Thymus (tissue), 11 donors: ENCODE data around the gene EXOC6B. TPM values are rescaled to one million over a fixed set of nuclear protein-coding genes. Genes with fewer than 3 reads are reported as not detected.

Experiments
- DNase-seq, 9 donors: peaks; one replicate each; pipeline ENCODE4 v3.0.0-alpha.2; 2013; ENCODE audit warnings: low spot score in 9 of 9, low read depth in 6 of 9, missing footprints in 1 of 9
- H3K27ac ChIP-seq, 2 donors: one replicate each; pipeline ENCODE4 v1.5.1; 2013; ENCODE audit warnings: control low read depth in 1 of 2, low read depth in 1 of 2, low read length in 1 of 2, mild to moderate bottlenecking in 1 of 2, moderate library complexity in 1 of 2
- H3K27me3 ChIP-seq, 2 donors: one replicate each; pipeline ENCODE4 v1.5.1; 2013; ENCODE audit warnings: low read length in 1 of 2; ENCODE audit not compliant: control insufficient read depth in 2 of 2, insufficient read depth in 1 of 2
- H3K36me3 ChIP-seq, 2 donors: one replicate each; pipeline ENCODE4 v1.5.1; 2013; ENCODE audit warnings: low read length in 1 of 2, mild to moderate bottlenecking in 1 of 2, moderate library complexity in 1 of 2; ENCODE audit not compliant: control insufficient read depth in 2 of 2, insufficient read depth in 2 of 2
- H3K4me1 ChIP-seq, 2 donors: one replicate each; pipeline ENCODE4 v1.5.1; 2013; ENCODE audit warnings: low read length in 2 of 2; ENCODE audit not compliant: control insufficient read depth in 2 of 2, insufficient read depth in 2 of 2
- H3K4me3 ChIP-seq, 2 donors: one replicate each; pipeline ENCODE4 v1.5.1; 2013; ENCODE audit warnings: low read length in 2 of 2, control low read depth in 1 of 2, mild to moderate bottlenecking in 1 of 2
- H3K9me3 ChIP-seq, 2 donors: one replicate each; pipeline ENCODE4 v1.5.1; 2013; ENCODE audit warnings: low read length in 1 of 2, mild to moderate bottlenecking in 1 of 2; ENCODE audit not compliant: control insufficient read depth in 2 of 2, insufficient read depth in 1 of 2
- WGBS: extraction: QIAGEN DNeasy Blood & Tissue Kit; methylation state at CpG from one replicate; pipeline ENCODE4 v1.1.7; 2013; 5-methylcytosine and 5-hydroxymethylcytosine counted together
- polyA plus RNA-seq: library from polyadenylated mRNA; stranded (reverse); fragments of 200-250 nt; gene quantifications from one replicate; pipeline ENCODE4 v1.2.3, GENCODE V29; 2013
- total RNA-seq: library from RNA; stranded (reverse); fragments of 120-200 nt; gene quantifications from one replicate; pipeline ENCODE4 v1.2.4, GENCODE V29; 2013
- donor health status: healthy.

Gene EXOC6B
- total and polyA plus RNA-seq, 2 donors: 5.0 to 6.2 TPM

DNA sequence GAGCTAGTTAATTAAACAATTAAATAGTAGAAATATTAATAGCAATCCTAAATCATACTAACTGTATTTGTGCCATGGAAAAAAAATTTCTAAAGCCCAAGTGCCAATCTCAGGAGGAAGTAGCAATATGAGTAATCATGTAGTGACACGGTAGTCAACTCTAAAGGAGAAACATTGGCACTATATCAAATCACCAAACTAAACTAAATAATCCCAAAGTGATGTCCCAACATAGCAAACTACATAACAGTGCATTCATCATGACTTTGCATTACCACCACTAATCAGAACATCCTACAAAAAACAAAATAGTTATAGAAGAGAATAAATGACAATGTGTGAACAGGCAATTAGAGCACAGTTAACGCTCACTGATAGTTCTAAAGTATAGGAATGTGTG lies 195.1 kb downstream of the EXOC6B start:
- Histone ChIP-seq H3K36me3 (no peaks in the 10 kb centered on the region), H3K4me1 (no peaks in the 10 kb centered on the region), H3K4me3 (no peak overlapping the region), H3K9me3 (no peaks in the 10 kb centered on the region), H3K27ac (no peak overlapping the region), H3K27me3 (no peaks in the 10 kb centered on the region)
- no peak for DNase-seq
- 93% methylated on average over 2 of the region's 2 CpGs for WGBS

DNA sequence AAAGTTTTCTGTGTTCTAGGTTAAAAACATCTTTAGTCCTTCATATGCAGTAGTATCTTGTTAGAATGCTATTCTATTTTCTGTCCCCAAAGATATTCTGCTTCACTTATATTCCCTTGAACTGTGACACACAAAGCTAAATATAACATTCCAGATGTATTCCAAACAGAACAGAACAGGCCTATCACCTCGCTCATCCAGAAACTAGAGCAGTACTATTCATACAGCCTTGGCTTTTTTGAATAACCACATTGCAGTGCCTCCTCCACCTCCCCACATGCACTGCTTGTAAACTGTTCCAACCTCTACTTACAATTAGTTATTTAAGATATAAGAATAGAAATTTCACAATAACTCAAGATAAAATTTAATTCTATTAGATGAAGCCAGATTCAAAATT lies 196.8 kb downstream of the EXOC6B start:
- no peak overlapping the region for H3K4me3 ChIP-seq
- H3K4me1 ChIP-seq: no peaks in the 10 kb centered on the region
- H3K36me3 ChIP-seq: no peaks in the 10 kb centered on the region
- H3K9me3 ChIP-seq: no peaks in the 10 kb centered on the region
- H3K27me3 ChIP-seq: no peaks in the 10 kb centered on the region
- 89% methylated on average over 1 of the region's 1 CpG for WGBS
- no peak for DNase-seq
- no peak overlapping the region for H3K27ac ChIP-seq

- 97% methylated on average over 1 of the region's 1 CpG for WGBS
- DNase-seq: no peak
- Histone ChIP-seq H3K9me3 (no peaks in the 10 kb centered on the region), H3K4me1 (no peaks in the 10 kb centered on the region), H3K27ac (no peak overlapping the region), H3K4me3 (no peak overlapping the region), H3K27me3 (no peaks in the 10 kb centered on the region), H3K36me3 (no peaks in the 10 kb centered on the region)
These were observed 198.8 kb downstream of the EXOC6B start for GRCh38 chr2:72627083-72627482.

DNA sequence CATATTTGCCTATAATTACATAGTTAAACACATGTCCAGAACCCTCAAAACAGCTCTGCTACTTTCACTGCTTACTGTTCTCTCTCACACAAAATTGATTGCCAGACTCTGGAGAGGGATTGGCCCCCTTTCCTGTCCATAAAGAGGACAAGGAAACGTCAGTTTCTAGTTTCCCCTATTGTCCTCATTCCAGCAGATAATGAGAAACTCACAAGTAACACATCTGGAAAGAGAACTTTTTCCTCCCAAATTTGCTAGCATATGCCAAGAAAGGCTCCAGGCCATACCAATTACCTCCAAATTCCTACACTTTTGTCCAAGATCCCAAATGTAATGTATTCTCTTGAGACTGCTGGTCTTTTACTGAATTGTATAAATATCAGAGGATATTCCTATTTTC lies 200.5 kb downstream of the EXOC6B start:
- Histone ChIP-seq H3K27me3 (no peaks in the 10 kb centered on the region), H3K4me3 (no peak overlapping the region), H3K9me3 (no peaks in the 10 kb centered on the region), H3K4me1 (no peaks in the 10 kb centered on the region), H3K36me3 (no peaks in the 10 kb centered on the region), H3K27ac (no peak overlapping the region)
- no peak for DNase-seq
- WGBS: 77% methylated on average over 1 of the region's 1 CpG

GRCh38 chr2:72623481-72623880 lies 202.4 kb downstream of the EXOC6B start:
- H3K9me3 ChIP-seq: no peaks in the 10 kb centered on the region
- no peak overlapping the region for H3K4me3 ChIP-seq
- no peaks in the 10 kb centered on the region for H3K4me1 ChIP-seq
- no peak overlapping the region for H3K27ac ChIP-seq
- no peaks in the 10 kb centered on the region for H3K27me3 ChIP-seq
- H3K36me3 ChIP-seq: no peaks in the 10 kb centered on the region
- no peak for DNase-seq

GRCh38 chr2:72619626-72620025 lies 206.2 kb downstream of the EXOC6B start:
- Histone ChIP-seq H3K27me3 (no peaks in the 10 kb centered on the region), H3K9me3 (no peaks in the 10 kb centered on the region), H3K4me3 (no peak overlapping the region), H3K4me1 (no peaks in the 10 kb centered on the region), H3K27ac (no peak overlapping the region), H3K36me3 (no peaks in the 10 kb centered on the region)
- DNase-seq: no peak
- 94% methylated on average over 3 of the region's 3 CpGs for WGBS

- no peak for DNase-seq
- 97% methylated on average over 3 of the region's 3 CpGs for WGBS
- H3K36me3 ChIP-seq: no peaks in the 10 kb centered on the region
These were observed 211.9 kb downstream of the EXOC6B start for GRCh38 chr2:72613931-72614330.

GRCh38 chr2:72612614-72613160 lies 213.1 kb downstream of the EXOC6B start:
- H3K27ac ChIP-seq: no peak overlapping the region
- H3K27me3 ChIP-seq: no peaks in the 10 kb centered on the region
- no peak for DNase-seq
- no peak overlapping the region for H3K4me3 ChIP-seq
- WGBS: 96% methylated on average over 4 of the region's 4 CpGs
- no peaks in the 10 kb centered on the region for H3K4me1 ChIP-seq
- no peaks in the 10 kb centered on the region for H3K36me3 ChIP-seq
- H3K9me3 ChIP-seq: no peaks in the 10 kb centered on the region

More at GRCh38 chr2:72613931-72614330, 211.9 kb downstream of the EXOC6B start:
- Histone ChIP-seq H3K27ac (no peak overlapping the region), H3K4me3 (no peak overlapping the region), H3K9me3 (no peaks in the 10 kb centered on the region), H3K27me3 (no peaks in the 10 kb centered on the region), H3K4me1 (no peaks in the 10 kb centered on the region)

- Histone ChIP-seq H3K27me3 (no peaks in the 10 kb centered on the region), H3K36me3 (no peaks in the 10 kb centered on the region), H3K4me1 (no peaks in the 10 kb centered on the region), H3K9me3 (no peaks in the 10 kb centered on the region), H3K27ac (no peak overlapping the region), H3K4me3 (no peak overlapping the region)
- WGBS: 96% methylated on average over 2 of the region's 2 CpGs
- no peak for DNase-seq
These were observed 218.6 kb downstream of the EXOC6B start for GRCh38 chr2:72607189-72607588.
